ENCODE results near the gene PFN3. TPM values are rescaled to one million over a fixed set of nuclear protein-coding genes. Genes with fewer than 3 reads are reported as not detected.

The PFN3 gene
- total and polyA plus RNA-seq, 2 experiments from 2014 or later, result 1.9 to 2.0 TPM

- no peak for TF ChIP-seq ZNF462 (CRISPR knock-in tag; IDR thresholded peaks at IDR 0.05)
Observed at GRCh38 chr5:177434437-177434836, 34.0 kb upstream of the PFN3 start (continued).

GRCh38 chr5:177433658-177434217 is 33.3 kb upstream of the PFN3 start:
- peaks cover 4% of the 10 kb centered on the region; the same call in 1 of the 2 replicates for H3F3A ChIP-seq (replicated peaks; ENCODE audit: low read depth)
- no peak overlapping the region for H3K4me3 ChIP-seq
- H3K27me3 ChIP-seq (ENCODE audit: insufficient read depth), result no peaks in the 10 kb centered on the region
- no peak overlapping the region for H3K27ac ChIP-seq (ENCODE audit: low read depth)
- H3K27ac Mint-ChIP-seq, result no peak overlapping the region
- DNase-seq (ENCODE audit: low spot score), result no peak
- TF ChIP-seq REST (IDR thresholded peaks at IDR 0.05; ENCODE audit: unreplicated experiment), result no peak
- no peak for TF ChIP-seq ZNF331 (CRISPR knock-in tag; IDR thresholded peaks at IDR 0.05; ENCODE audit: low read depth)
- TF ChIP-seq EZH2phosphoT487 (IDR thresholded peaks at IDR 0.05; ENCODE audit: unreplicated experiment), result no peak
- TF ChIP-seq POLR2AphosphoS5 (IDR thresholded peaks at IDR 0.05; ENCODE audit: low read depth), result no peak
- H4K20me1 ChIP-seq (replicated peaks; ENCODE audit: insufficient read depth), result peaks cover 4% of the 10 kb centered on the region
- ATAC-seq, result no peak
- peaks cover 12% of the 10 kb centered on the region for H3K27me3 Mint-ChIP-seq (ENCODE audit: insufficient read depth, low read depth, poor library complexity)
- H3K36me3 Mint-ChIP-seq (ENCODE audit: low read depth), result peaks cover 49% of the 10 kb centered on the region
- H3K4me3 Mint-ChIP-seq, result no peak overlapping the region
- H3K9me3 Mint-ChIP-seq, result peaks cover 4% of the 10 kb centered on the region; the same call in 1 of the 3 replicates
- no peaks in the 10 kb centered on the region for H3K9me2 ChIP-seq (ENCODE audit: insufficient read depth)
- H3K4me1 ChIP-seq (ENCODE audit: insufficient read depth), result peaks cover 1% of the 10 kb centered on the region; the same call in 1 of the 2 replicates
- peaks cover 3% of the 10 kb centered on the region; the same call in 1 of the 2 replicates for H3K36me3 ChIP-seq (ENCODE audit: insufficient read depth)
- H3K79me2 ChIP-seq (replicated peaks; ENCODE audit: insufficient read depth), result peaks cover 3% of the 10 kb centered on the region
- H3K4me2 ChIP-seq, result no peak overlapping the region
- H3K4me1 Mint-ChIP-seq, result peaks cover 10% of the 10 kb centered on the region; the same call in 2 of the 3 replicates
- no peak overlapping the region for H2AFZ ChIP-seq

Measured in GM23338 (cell line).